Fibroblast of mammary gland (primary cell): Measurements from ENCODE around the gene TRMT112.

Experiments
- DNase-seq: peaks from one replicate; pipeline ENCODE4 v3.0.0-alpha.2; 2010; ENCODE audit warnings: low read depth
- H3K4me3 ChIP-seq: 2 replicates; pipeline ENCODE4 v1.5.1; 2011; ENCODE audit warnings: low read depth, mild to moderate bottlenecking, low read length, moderate library complexity; ENCODE audit not compliant: control insufficient read depth
- CTCF ChIP-seq: conservative IDR thresholded peaks from 2 replicates; pipeline ENCODE4 v1.5.1; 2011; ENCODE audit warnings: low read depth, low read length, inconsistent platforms; ENCODE audit not compliant: control insufficient read depth, insufficient read depth

TRMT112 gene

GRCh38 chr11:64275031-64275800, 42.1 kb downstream of the TRMT112 start:
- no peak overlapping the region for H3K4me3 ChIP-seq
- no peak for DNase-seq
- no peak for TF ChIP-seq CTCF

GRCh38 chr11:64269540-64270220, 47.7 kb downstream of the TRMT112 start:
- no peak for TF ChIP-seq CTCF
- peak; percentile 100 for DNase-seq

GRCh38 chr11:64268893-64269539, 48.3 kb downstream of the TRMT112 start:
- peak; percentile 47 for DNase-seq
- peak overlapping the region; percentile 57 for H3K4me3 ChIP-seq
- TF ChIP-seq CTCF, result no peak

More at GRCh38 chr11:64269540-64270220, 47.7 kb downstream of the TRMT112 start:
- peak overlapping the region; percentile 76 for H3K4me3 ChIP-seq

DNA sequence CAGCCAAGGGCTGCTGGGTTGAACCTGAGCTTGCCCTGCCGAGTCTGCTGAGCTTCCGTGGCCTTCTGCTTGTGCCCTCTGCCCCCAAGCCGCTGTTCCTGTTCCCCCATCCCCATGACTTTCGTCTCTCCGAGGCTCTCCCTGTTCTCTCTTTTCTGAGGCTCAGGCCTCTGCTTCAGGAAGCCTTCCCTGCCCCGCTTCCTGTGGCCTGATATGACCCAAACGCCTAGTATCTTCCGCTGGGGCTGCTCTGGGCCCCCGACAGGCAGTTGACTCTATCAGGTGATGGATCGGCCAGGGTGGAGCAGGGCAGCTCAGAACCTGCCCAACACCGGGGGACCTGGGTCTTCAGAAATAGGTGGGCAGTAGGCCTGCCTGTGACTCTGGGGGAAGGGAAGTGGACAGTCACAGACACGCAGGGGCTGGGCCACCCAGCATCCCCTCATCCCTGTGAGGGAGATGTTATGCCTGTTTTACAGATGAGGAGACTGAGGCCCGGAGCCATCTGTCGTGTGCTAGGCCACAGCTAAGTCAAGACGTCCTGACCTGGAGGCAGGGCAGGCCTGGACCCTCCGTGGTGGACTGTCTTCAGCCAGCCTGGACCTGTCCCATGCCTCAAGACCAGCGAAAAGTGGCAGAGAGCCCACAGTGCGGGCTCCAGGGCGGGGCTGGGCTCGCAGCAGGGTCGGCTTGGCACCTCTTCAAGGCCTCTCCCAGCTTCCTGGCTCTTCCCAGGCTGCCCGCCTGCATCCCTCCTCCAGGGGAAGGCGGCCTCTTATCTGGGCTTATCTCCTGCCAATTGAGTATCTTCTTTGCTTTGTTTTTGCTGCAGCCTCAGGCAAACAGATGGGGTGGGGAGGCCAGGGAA, 49.1 kb downstream of the TRMT112 start:
- no peak for DNase-seq
- TF ChIP-seq CTCF, result no peak
- H3K4me3 ChIP-seq, result peak overlapping the region; percentile 57

- DNase-seq, result peak; percentile 28
- TF ChIP-seq CTCF, result no peak
- H3K4me3 ChIP-seq, result no peak overlapping the region
These were observed 50.0 kb downstream of the TRMT112 start for GRCh38 chr11:64267207-64267945.
